ENCODE results near the gene MROH9. TPM values are rescaled to one million over a fixed set of nuclear protein-coding genes. Genes with fewer than 3 reads are reported as not detected.
"Not testable (repeated sequence)": the region's sequence is repeated elsewhere in the genome, so short reads cannot be mapped to it uniquely, and the experiment has no call there.

Gene MROH9, protein sequence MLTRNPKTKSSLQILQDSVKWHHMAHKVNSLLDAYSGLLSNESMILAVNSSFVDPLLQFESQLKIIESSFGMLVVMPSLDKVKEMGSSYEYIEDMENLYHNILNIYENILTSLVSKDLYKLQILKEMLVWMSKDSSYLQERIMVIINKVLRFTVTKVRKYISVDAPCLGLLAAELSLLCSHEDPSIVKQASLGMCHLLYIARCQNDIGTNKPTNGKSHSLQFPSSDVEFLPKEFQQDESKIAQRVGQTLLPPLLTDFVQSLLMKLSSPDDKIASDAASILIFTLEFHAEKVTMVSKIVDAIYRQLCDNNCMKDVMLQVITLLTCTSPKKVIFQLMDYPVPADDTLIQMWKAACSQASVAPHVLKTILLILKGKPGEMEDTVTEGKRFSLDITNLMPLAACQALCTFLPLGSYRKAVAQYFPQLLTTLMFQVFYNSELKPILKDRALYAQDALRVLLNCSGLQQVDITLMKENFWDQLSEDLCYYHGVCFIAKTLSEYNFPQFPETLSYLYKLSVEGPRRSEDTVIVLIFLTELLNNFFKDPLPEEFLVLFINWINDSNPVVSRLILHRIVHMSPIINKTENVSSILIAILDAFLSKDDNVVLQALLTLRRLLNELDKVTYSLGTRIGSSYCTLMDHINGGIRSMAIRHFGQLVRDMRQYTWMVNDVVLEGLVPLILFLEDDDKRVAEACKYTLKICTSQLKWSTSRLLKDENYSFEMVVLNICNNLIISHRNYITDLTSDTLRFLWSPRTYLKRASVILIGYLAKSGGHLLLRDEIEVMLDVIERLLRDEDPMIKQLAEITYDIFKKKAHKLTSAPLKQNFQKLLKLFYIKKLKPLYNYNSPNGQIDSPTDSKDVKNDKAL
- polyA plus RNA-seq (ENCODE audit: insufficient read length in 3 of 3): not detected

DNA sequence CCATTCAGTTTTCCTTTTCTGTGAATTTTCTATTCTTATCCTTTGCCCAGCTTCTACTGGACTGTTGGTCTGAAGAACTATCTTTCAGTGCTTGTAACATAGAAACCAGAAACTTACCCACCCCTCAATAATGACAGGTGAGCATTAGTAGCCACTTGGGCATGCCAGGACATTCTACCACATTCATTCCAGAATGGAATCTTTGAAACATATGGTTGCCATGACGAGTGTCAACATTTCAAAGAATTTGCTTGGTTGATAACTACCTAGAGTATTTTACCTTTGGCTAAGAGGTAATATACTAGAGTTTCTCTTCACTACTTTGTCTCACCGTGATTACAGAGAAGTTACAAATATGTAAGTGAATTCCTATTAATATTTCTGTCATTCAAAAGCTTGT is at the start of gene MROH9:
Gene MROH9, plus strand, starts transcription at position 304 of the 400 bp plus-strand sequence. CDS start 10,023 bp downstream, outside the sequence.
- DNase-seq (ENCODE audit: low read depth in 3 of 3, low spot score in 2 of 3): no peak

DNA sequence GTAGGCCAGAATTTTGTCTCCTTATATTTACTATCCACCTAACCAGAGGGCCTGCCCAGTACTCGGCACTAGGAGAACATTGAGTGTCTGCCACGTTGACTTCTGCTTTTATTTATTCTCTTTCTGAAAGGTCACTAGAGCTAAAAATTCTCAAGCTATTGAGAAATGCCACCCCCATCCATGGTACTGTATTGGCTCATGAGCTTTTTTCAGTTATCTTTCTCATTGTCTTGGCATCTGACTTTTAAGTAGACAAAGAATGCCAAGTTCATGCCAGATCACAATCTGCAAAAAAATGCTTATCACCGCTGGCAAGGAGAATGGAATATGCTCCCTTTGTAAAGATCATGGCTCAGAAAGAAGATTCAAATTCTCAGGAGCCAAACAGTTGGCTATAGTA is 49.8 kb upstream of the MROH9 start:
- no peak for DNase-seq (ENCODE audit: low read depth in 3 of 3, low spot score in 2 of 3)

DNA sequence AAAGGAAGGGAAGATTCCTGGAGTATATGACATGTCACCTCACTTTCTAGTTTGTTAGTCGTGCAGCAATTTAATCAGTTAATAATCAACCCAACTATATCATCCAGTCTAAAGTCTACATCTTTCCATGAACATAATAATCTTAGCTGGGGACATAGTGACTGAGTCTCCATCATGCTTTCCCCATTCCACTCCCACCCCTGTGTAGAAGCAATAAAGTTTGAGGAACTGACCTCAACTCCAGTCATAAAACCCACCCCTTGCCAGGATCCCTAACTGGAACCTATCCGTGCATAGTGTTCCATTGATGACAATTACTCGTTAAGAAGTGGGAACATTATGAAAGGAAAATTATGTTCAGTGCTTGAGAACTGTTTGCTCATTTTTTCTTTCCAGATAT is 48.9 kb upstream of the MROH9 start:
- DNase-seq (ENCODE audit: low read depth in 3 of 3, low spot score in 2 of 3): no peak

- DNase-seq (ENCODE audit: low read depth in 3 of 3, low spot score in 2 of 3): no peak
Observed at GRCh38 chr1:170887726-170888125, 47.6 kb upstream of the MROH9 start.

GRCh38 chr1:170891872-170892271 is 43.5 kb upstream of the MROH9 start:
- DNase-seq (ENCODE audit: low read depth in 3 of 3, low spot score in 2 of 3): no peak

GRCh38 chr1:170893655-170894297 is 41.6 kb upstream of the MROH9 start:
- DNase-seq (ENCODE audit: low read depth in 3 of 3, low spot score in 2 of 3): no peak

DNA sequence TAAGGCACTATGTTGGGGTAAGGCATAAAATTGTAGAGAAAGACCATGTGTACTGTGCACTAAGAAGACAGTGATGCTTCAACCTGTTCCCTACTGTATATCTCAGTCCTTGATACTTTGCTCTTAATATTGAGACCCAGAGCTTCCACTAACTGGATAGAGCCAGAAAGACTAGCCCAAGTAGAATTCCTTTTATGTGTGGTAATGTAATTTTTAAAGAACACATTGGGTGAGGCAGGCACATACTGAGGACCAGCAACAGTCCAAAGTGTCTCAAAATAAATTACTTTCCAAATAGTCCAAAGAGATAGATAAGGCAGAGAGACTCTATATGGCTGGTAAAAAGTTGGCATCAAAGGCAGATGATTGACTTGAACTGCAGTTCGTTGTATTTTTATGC is 31.4 kb upstream of the MROH9 start:
- no peak for DNase-seq (ENCODE audit: low read depth in 3 of 3, low spot score in 2 of 3)

DNA sequence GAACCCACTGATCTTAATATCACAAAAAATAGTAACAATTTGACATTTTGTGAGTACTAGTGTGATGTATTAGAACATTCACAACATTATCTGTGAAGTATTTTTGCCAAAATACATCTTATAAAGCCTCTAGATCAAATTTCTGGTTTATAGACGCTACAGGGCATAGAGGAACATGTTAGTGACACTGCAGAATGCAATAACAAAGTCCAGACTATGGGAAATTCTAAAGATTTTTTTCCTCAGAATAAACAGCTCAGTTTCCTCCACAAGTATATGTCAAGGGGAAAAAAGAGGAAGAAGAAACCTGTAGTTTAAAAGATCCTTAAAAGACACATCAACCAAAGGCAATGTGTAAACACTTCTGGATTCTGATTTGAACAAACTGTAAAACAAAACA is 26.4 kb upstream of the MROH9 start:
- no peak for DNase-seq (ENCODE audit: low read depth in 3 of 3, low spot score in 2 of 3)

- DNase-seq (ENCODE audit: low read depth in 3 of 3, low spot score in 2 of 3): no peak
Observed at GRCh38 chr1:170910273-170910672, 25.1 kb upstream of the MROH9 start.

DNA sequence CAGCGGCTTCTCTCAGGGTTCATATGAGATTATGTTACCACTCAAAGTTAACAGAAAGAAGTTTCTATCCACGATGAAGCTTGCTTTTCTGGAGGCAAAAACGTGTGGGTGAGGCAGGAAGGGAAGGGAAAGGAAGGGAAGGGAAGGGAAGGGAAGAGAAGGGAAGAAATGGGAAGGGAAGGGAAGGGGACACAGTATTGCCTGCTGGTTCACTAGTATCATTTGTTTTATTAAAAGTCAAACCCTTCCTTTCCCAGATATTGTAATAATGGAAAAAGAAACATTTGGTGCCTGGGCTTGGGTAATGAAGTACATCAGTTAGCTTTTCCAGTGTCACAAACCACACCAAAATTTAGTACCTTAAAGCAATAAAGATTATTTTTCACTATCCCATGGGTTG is 18.0 kb upstream of the MROH9 start:
- no peak for DNase-seq (ENCODE audit: low read depth in 3 of 3, low spot score in 2 of 3)

DNA sequence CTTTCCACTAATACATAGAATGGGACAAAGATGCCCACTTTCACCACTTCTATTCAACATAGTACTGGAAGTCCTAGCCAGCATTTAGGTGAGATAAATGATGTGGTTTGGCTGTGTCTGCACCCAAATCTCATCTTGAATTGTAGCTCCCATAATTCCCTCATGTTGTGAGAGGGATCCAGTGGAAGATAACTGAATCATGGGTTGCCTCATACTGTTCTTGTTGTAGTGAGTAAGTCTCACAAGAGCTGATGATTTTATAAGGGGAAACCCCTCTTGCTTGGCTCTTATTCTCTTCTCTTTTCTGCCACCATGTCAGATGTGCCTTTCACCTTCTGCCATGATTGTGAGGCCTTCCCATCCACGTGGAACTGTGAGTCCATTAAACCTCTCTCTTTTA is 10.7 kb upstream of the MROH9 start:
- DNase-seq (ENCODE audit: low read depth in 3 of 3, low spot score in 2 of 3): not testable (repeated sequence)

DNA sequence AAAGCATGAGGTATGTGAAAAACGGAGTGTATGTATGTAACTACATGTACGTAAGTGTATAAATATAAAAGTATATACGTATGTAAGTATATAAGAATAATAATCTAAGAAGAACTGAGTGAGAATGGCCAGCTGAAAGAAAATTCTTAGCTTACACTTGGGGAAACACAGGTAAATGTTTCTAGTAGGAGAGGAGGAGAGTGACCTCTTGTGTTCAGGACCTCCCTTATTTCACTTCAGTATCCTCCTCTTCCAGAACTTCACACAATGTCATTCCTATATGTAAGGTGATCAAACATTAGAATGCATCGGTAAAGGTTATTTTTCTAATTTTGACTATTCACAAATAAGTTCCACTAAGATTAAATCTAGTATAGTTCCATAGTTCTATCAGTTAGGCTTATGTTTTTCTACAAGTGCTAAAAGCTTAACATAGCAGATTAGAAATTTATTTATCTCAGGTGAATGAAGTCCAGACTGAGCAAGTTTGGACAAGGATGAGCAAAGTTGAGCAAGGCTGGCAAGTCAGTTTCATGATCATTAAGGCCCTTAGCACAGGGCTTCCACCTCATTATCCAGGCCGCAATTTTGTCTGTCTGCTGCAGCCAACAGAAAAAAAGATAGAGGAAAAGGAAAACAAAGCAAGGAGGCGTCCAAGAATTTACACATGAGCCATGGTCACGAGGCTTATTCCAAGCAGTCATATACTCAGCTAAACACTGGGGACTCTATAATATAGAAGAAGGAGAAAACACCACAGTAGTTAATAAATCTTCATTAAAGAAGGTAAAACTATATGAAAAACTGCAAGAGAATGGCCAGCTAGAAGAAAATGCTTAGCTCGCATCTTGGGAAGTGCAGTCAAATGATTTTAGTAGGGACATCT is 7.1 kb upstream of the MROH9 start:
- no peak for DNase-seq (ENCODE audit: low read depth in 3 of 3, low spot score in 2 of 3)

GRCh38 chr1:170929412-170929834 is 5.9 kb upstream of the MROH9 start:
- no peak for DNase-seq (ENCODE audit: low read depth in 3 of 3, low spot score in 2 of 3)

GRCh38 chr1:170929835-170930554 is 5.3 kb upstream of the MROH9 start:
- peak; percentile 1 to 25 (median 19) for DNase-seq (ENCODE audit: low read depth in 3 of 3, low spot score in 2 of 3)

DNA sequence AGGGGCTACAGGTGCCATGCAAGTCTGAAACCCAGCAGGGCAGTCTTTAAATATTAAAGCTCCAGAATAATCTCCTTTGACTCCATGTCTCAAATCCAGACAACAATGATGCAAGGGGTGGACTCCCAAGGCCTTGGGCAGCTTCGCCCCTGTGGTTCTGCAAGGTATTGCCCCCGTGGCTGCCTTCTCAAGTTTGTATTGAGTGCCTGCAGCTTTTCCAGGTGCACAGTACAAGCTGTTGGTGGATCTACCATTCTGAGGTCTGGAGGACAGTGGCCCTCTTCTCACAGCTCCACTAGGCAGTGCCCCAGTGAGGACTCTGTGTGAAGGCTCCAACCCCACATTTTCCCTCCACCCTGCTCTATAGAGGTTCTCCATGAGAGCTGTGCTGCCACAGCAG is 3.7 kb upstream of the MROH9 start:
- DNase-seq (ENCODE audit: low read depth in 3 of 3, low spot score in 2 of 3): no peak

GRCh38 chr1:170932236-170932635 is 3.1 kb upstream of the MROH9 start:
- DNase-seq (ENCODE audit: low read depth in 3 of 3, low spot score in 2 of 3): no peak

- DNase-seq (ENCODE audit: low read depth in 3 of 3, low spot score in 2 of 3): no peak
Observed at GRCh38 chr1:170938281-170938680, 2.9 kb downstream of the MROH9 start.

DNA sequence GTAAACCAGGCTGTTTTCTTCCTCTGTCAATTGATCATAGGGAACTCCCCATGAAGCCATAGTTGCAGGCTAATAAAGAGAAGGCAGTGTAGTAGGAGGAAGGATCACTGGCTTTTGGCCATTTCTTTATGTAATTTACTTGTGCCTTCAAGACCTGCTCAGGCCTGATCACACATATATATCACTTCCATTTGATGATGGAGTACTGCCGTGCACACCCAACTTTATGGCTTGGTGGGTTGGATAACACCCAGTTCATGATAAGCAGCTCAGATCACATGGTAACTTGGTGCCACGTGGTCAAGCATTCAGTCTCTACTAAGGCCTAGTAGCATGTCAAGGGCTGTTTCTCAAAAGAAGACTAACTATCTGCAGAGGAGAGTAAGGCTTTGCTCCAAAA is 4.1 kb downstream of the MROH9 start:
- no peak for DNase-seq (ENCODE audit: low read depth in 3 of 3, low spot score in 2 of 3)

DNA sequence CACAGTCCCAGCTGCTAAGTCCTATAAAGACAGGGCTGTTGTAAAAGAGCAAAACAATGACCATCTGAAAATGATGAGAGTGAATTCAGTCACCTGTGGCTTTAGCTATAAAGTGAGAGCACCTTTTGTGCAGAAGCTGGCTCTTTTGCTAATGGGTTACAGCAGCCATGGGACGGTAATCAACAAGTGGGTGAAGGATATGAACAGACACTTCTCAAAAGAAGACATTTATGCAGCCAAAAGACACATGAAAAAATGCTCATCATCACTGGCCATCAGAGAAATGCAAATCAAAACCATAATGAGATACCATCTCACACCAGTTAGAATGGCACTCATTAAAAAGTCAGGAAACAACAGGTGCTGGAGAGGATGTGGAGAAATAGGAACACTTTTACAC is 16.4 kb downstream of the MROH9 start:
- not testable (repeated sequence) for DNase-seq (ENCODE audit: low read depth in 3 of 3, low spot score in 2 of 3)

- no peak for DNase-seq (ENCODE audit: low read depth in 3 of 3, low spot score in 2 of 3)
Observed at GRCh38 chr1:170959385-170959784, 24.1 kb downstream of the MROH9 start.

All from right renal cortex interstitium (tissue), 3 donors.